GM19452 (cell line): ENCODE results near the gene ACTL8.
"Not testable (repeated sequence)": the region's sequence is repeated elsewhere in the genome, so short reads cannot be mapped to it uniquely, and the experiment has no call there.

Experiments used
- ATAC-seq: cut with Tn5 transposase; IDR thresholded peaks from one replicate; pipeline ENCODE4 v1.9.1; 2021; ENCODE audit not compliant: unreplicated experiment

Gene ACTL8

DNA sequence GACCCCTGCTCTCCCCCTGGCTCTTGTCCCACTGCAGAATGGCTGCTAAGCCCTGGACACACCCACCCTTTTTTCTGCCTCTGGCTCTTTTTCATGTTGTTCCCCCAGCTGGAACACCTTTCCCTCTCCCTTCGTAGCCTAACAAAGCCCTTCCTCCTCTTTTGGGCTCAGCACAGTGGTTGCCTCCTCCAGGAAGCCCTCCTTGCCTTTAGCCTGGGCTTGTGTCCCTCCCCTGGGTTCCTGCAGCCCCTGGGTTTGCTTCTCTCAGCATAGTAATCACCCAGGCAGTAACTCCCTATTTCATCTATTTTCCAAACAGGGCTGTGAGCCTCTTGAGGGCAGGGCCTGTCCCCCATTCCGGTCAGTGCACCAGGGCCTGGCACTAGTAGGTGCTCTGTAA, 19.8 kb upstream of the ACTL8 start:
- no peak for ATAC-seq

DNA sequence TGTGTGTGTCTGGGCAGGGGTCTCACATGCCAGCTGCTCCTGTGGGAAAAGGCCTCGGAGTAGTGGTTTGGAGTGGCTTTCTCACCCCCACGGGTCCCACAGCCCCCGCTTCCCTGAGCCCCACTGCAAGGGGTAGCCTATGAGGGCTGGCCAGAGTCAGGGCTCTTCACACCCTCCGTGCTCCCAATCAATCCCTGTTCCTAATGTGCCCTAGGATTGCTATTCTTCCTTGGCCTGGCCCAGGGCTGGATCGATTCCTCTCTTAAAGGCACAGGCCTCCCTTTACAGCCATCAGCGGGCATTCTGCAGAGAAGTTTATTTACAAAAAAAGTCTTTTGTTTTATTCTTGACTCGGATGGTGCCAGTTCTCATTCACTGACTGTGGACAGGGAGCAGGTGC, 19.3 kb upstream of the ACTL8 start:
- no peak for ATAC-seq

DNA sequence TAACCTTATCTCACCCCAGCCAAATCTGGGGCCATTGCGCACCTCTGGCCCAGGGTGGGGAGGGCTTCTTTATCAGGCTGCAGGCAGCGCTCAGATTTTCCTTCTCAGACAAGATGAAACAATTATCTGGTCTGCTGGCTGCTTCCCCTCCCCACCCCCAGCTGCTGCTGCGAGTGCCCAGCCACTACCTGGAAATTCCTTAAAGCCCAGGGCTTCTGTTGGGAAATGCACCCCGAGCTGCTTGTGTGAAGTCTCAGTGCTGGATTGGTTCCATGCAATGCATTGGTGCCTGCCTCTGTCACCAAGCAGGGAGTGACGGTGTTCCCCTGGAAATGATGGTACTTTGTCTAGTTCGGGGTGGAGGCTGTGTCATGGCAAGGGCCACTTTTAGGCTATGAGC, 18.5 kb upstream of the ACTL8 start:
- no peak for ATAC-seq

DNA sequence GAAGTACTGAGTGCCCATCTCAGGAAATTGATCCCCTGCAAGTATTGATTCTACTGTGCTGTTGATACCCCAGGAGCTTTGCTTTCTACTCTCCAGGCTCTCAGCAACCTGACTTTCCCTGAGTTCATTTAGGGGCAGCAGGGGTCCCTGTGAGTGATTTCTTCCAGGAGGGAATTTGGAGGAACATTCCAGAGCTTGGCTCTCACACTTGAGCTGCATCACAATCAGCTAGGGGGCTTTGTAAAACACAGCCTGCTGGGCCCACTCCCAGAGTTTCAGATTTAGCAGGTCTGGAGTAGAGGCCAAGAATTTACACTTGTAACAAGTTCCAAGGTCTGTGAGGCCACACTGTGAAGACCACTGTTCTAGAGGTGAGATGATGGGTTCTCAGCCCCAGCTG, 16.1 kb upstream of the ACTL8 start:
- no peak for ATAC-seq

DNA sequence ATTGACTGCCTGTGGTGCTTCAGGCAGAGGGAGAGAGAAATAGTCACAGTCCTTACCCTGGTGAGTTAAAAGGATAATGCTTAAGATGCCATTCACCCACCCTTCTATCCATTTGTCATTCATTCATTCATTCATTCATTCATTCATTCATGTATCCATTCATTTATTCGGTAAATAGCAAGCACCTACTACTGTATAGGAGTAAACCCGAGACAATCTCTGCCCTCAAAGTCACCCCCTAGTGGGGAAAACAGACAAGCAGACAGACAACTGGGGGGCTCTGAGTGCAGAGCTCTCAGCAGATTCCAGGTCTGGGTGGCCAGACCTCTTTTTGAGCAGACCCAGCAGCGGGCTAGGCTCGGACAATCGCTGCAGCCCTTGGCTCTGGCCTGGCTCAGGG, 14.1 kb upstream of the ACTL8 start:
- no peak for ATAC-seq

DNA sequence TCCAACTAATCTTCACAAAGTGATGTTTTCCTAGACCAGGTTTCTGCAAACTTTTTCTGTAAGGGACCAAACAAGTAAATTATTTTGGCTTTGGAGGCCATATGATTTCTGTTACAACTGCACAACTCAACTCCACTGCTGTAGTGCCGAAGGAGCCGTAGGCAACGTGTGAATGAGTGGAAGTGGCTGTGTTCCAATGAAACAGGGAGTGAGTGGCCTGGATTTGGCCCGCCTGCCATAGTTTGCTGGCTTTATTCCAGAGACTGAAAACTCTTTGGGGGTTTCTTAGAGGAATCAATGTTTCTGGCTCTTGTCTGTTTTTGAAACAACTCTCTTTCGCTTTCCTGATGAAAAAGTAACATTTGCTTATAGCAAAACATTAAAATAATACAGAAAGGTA, 12.6 kb upstream of the ACTL8 start:
- no peak for ATAC-seq

DNA sequence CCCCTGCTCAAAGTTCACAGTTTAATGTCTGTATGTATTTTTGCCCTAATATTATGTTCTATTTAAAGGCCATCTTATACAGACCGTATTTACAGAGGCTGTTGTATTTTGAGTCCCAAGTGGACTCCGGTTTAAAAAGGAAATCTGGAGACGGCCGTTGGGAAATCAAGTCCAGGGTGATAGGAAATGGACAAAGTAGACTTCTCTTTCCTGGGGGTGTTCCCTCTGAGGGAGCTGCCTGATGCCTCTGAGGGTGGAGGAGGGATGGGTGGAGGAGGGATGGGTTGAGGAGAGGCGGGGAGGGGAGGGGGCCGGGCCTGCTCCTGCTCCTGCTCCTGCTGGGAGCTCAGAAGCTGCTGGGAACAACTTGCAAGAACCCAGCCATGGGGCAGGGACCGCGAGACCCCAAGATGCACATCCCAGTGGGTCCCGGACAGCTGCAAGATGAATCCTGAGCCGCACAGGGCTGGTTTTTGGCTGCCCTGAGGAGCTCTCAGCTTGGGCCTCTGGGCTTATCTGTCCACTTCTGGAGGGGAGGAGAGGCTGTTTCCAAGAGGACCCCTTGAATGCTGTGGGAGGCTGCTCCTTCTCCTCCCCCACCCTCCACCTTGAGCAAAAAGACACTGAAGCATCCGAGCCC, 12.0 kb upstream of the ACTL8 start:
- no peak for ATAC-seq

DNA sequence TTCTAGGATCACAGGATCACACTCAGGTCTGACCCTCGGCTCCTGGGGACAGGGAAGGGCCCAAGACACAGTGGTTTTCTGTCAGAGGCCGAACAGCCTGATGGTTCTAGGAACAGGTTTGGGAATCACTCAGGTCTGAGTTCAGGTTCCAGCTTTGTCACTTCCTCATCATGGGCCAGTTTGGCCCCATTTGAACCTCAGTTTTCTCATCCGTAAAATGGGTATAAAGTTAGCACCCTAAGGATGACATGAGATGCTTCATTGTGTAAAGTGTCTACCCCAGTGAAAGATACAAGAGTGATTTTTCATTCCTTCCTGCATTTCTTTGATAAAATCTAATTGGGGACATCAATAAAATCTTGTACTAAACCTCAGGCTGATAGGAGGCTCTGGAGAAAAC, 11.2 kb upstream of the ACTL8 start:
- ATAC-seq = no peak

DNA sequence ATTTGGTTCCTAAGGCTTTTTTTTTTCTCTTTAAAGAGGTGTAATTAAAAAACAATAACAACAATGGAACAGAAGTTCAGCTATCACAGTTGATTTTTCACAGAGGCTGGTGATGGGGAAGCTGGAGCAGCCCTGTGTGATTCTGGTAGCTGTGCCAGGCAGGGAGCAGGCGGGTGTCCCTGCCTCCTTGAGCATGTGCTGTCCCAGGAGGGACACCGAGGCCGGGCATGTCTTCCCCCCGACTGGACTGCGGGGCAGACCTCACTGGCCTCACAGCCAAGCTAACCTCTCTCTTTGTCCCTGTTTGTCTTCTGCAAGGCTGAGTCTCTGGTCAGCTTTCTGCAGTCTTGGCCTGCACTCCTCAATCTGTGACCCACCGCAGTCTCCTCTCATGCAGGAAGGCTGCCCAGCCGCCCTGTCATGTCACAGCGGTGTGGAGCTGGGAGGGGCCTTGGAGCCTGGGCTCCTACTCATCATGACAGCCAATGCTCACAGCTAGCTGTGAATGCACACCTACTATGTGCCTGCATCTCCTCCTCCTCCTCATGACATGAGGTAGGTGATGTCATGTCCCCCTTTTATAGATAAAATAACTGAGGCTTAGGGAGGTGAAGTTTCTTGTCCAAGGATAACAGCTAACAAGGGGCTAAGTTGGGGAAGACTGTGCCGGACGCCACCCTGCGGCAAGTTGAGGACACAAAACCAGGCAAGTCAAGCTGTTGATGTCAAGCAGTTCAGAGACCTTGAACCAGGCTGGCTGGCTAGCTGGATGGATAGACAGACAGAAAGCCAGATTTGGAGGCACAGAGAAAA, 10.3 kb upstream of the ACTL8 start:
- no peak for ATAC-seq

DNA sequence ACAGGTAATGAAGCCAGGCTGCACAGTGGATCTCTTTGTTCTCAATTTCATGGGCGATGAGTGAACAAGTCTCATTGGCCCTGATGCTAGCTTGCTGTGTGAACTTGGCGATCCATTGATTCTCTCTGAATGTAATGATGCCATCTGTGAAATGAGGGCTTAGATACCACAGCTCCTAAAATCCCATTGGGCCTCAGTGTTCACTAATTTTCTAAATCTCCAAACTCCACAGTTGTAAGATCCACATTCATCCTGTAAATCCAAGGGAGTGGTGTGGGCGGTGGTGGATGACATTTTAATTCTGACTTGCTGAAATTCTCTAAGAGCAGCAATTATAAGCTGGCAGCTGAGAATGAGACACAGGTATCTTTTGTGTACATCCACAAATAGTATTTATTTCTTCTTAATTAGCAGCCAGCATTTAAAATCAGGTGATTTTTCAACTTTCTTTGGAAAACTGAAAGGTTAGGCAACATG, 9.6 kb upstream of the ACTL8 start:
- no peak for ATAC-seq

DNA sequence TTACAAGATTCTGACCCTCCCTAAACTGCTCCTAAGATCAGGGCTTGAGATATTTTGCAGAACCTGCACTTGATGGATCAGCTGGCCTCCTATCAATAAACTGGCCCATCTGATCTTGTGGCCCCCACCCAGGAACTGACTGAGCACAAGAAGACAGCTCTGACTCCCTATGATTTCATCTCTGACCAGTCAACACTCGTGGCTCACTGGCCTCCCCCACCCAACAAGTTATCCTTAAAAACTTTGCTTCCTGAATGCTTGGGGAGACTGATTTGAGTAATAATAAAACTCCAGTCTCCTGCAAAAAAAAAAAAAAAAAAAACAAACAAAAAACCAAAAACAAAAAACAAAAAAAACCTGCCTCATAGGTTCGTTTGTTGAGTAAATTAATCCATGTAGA, 8.9 kb upstream of the ACTL8 start:
- ATAC-seq = not testable (repeated sequence)

DNA sequence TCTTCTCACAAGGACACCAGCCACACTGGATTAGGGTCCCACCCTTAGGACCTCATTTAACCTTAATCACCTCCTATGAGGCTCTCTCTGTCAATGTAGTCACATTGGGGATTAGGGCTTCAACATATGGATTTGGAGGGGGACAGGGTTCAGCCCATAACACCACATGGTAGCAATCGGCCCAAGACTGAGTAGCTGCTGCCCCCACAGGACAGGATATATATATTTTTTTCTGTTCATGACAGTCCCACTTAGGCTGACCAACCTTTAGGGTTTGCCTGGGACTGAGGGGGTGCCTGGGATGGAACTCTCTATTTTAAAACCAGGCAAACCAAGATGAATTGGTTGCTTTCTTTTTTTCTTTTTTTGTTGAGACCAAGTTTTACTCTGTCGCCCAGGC, 8.2 kb upstream of the ACTL8 start:
- ATAC-seq = no peak

DNA sequence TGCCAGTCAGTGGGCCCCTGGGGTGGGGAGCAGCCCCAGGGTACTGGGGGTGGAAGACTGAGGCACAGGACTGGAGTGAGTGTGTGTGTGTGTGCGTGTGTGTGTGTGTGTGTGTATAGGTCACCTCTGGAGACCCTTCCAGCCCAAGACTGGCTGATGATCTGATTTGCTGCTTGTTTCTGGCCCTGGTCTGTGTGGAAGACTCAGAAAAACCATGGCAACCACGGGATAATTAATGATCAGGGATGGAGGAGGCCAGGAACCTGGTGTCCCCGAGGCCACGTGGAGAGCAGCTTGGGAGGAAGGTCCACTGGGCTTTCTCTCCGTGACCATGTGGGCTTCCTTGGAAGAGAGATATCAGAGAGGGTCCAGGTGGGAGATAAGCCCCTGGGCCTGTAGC, 4.8 kb upstream of the ACTL8 start:
- ATAC-seq = no peak

DNA sequence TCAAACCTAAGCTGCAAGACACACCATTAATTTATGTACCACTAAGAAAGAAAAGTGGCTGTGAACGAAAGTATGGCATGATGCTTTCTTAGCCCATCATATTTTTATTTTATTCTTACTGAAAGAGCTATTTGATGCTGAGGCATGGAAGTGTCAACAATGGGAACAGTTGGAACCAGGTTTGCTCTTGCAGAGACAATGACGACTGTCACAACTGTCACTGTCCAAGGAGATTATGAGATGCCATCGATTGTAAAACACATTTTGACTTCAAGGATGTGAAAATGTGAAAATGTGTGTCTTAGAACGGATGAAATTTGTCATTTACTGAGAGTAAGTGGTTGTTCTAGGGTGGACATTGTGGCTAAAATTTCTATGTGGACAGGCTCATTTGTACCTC, 2.8 kb upstream of the ACTL8 start:
- no peak for ATAC-seq

DNA sequence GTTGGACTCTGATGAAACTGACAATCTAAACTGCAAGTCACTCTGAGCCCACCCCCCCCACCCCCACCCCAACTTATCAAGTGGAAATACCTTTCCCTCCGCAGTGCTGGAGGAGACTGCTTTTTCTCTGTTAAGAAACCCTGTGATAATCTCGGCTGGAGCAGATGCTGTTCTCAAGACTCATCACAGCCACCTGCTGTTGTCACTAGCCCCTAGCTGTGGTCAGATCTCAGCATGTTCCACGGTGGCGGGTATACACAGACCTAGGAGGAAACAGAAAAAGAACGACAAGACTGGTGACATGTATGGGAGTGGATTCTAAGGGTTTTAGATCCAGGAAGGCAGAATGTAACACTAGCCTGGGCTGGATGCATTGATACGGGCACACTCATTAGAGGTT, 2.3 kb downstream of the ACTL8 start:
- ATAC-seq = no peak

DNA sequence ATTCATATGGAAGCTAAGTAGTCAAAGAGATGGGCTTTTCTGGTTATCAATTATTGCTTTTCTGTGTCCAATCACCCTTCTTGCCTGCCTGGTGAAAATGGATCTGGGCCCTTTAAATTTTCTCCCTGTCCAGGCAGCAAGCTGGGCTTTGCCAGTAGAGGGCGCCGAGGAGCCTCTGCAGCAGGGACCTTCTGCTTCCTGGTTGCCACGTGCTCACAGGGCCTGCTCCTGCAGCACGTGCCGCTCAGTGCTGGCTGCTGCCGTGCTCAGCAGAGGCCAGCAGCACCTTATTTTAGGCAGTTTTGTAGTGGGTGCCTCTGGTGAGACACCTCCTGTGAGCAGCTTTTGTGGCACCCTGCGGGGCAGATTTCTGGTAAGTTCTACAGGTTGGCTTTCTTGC, 4.0 kb downstream of the ACTL8 start:
- ATAC-seq = no peak

DNA sequence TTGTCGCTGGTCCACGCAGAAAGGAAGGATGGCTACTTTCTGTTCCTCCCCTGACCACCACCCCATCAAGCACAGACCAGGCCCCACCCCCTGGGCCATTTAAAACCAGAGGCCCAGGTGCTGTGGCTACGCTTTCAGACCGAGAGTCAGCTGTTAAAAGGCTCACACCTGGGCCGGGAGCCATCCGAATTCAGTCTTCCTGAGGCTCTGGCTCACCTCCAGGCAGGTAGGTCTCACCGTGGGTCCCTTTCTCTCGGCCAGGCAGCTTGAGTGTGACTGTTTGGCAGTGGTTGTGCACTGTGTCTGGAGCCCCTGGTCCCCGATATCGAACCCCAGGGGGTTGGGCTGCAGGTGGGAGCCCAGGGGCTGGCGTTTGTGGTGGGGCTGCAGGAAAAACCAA, 7.2 kb downstream of the ACTL8 start:
- ATAC-seq = no peak

DNA sequence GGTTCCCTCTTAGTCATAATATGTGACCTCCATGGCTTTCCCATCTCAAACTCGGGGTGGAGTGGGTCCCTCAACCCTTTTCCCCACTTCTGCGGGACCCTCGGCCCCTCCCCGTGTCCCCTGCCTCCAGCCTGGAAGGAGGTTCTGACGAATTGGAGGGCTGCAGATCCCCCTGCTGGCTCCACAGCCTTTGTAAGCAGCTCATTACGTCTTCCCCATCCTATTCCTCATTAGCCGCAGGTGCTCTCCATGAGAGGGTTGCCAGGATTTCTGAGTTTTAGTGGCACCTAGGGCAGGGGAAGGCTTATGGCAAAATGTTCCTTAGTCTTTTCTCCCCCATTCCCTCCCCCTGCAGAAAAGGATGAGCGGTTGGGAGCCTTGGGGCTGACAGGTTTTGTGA, 8.3 kb downstream of the ACTL8 start:
- ATAC-seq = no peak

DNA sequence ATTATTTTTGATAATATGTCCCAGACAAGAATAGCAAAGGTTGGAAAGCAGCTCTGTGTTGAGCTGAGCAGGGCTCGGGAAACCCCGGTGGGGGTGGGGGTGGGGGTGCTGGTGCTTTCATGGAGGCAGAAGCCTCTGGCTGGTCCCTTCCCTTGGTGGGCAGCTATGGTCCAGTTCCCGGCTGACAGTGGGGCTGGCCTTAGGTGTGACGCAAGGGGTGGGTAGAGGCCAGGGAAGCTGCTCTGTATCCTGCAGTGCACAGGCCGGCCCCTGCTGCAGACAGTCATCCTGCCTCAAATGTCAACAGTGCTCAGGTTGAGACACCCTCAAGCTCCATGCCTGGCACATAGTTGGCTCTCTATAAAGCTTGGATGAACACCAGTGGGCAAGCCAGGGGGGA, 8.9 kb downstream of the ACTL8 start:
- ATAC-seq = no peak

DNA sequence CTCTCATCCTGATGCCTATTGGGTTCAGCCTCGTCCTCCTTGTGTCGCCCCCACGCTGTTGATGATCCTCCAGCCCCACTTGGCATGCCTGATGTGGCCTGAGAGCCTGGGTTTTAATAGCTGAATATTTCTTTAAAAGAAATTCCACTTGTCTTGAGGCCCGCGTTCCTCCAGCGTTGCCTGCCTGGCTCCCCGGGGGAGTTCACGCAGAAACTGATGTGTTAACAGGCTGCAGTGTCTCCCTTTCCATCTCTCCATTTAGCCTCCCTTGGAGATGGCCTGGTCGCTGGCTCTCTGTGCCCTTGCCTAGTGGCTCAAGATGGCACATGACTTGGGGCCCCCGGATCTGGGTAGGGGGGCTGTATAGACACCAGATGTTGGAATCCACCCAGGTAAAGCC, 9.5 kb downstream of the ACTL8 start:
- ATAC-seq = no peak

DNA sequence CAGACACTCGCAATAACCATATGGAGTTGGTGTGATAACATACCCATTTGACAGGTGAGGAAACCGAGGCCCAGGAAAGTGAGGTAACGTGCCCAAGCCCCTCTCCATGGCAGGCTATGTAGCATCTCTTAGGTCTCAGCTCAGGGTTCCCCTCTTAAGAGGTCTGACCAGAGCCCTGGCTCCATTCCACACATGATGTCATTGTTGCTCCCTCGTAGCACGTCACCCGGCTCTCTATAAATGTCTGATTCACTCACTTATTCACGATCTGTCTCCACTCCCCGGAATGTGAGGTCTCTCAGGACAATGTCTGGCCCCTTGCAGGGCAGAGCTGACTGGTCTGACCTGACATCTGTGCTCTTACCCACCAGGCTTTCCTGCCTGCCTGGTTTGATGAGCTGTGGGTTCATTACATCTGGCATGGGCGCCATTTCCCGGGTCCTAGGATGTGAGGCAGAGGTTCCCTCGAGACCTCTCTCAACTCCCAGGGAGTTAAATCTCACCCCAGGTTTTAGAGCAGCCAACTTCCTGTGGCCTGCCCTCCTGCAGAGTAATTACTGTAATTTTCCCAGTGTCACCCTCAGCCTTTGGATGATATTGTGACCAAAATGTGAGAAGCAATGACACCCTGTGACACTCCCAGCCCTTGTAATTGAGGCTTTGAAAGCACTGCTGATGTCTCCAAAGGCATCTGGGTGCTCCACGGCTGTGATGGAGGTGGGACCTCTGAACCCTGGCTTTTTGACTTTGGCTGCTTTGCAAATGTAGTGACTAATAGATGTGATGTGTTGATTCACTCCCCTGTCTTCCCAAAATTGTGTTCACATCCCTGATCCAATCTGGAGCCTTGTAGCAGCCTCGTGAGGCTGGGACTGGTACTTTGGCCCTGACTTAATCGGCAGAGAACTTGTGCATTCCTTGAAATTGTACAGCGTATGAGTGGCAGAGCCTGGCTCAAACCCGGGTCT, 10.6 kb downstream of the ACTL8 start:
- no peak for ATAC-seq
